ENCODE results near the gene SLC25A41. TPM values are rescaled to one million over a fixed set of nuclear protein-coding genes. Genes with fewer than 3 reads are reported as not detected.

SLC25A41 gene
- total RNA-seq, 2 donors from 2014 or later: 0.18 to 0.57 TPM

DNA sequence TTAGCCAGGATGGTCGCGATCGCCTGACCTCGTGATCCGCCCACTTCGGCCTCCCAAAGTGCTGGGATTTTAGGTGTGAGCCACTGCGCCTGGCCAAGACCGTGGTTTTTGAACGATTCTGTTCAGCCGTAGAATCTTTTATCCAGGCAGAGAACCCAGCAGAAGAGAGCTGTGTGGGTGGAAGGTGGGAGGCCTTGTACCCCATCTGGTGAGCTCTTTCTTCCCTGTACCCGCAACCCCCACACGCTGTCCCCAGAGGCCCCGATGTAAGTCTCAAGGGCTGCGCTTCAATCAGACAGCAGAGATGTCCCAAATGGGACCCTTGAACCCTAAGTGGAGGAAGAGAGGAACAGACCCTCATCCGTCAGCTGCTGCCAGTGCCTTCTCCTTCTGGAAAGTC lies 22.4 kb upstream of the SLC25A41 start:
- H3K4me3 ChIP-seq: no peak overlapping the region
- H3K27me3 ChIP-seq (replicated peaks; ENCODE audit: insufficient read depth): no peaks in the 10 kb centered on the region
- peaks cover 0 to 11% of the 10 kb centered on the region in 2 donors for H3K36me3 ChIP-seq
- no peaks in the 10 kb centered on the region for H3K4me1 ChIP-seq (replicated peaks)
- TF ChIP-seq, protein P1, sequence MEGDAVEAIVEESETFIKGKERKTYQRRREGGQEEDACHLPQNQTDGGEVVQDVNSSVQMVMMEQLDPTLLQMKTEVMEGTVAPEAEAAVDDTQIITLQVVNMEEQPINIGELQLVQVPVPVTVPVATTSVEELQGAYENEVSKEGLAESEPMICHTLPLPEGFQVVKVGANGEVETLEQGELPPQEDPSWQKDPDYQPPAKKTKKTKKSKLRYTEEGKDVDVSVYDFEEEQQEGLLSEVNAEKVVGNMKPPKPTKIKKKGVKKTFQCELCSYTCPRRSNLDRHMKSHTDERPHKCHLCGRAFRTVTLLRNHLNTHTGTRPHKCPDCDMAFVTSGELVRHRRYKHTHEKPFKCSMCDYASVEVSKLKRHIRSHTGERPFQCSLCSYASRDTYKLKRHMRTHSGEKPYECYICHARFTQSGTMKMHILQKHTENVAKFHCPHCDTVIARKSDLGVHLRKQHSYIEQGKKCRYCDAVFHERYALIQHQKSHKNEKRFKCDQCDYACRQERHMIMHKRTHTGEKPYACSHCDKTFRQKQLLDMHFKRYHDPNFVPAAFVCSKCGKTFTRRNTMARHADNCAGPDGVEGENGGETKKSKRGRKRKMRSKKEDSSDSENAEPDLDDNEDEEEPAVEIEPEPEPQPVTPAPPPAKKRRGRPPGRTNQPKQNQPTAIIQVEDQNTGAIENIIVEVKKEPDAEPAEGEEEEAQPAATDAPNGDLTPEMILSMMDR (IDR thresholded peaks at IDR 0.05): no peak
- TF ChIP-seq POLR2A (IDR thresholded peaks at IDR 0.05): no peak
- no peak for TF ChIP-seq POLR2AphosphoS5 (IDR thresholded peaks at IDR 0.05)
- WGBS: 94% methylated on average over 15 of the region's 15 CpGs
- no peak overlapping the region for H3K27ac ChIP-seq
- no peak for DNase-seq (ENCODE audit: low spot score)
- intact Hi-C loops (cut with DNase I): no loop called here
- no peaks in the 10 kb centered on the region for H3K9me3 ChIP-seq

DNA sequence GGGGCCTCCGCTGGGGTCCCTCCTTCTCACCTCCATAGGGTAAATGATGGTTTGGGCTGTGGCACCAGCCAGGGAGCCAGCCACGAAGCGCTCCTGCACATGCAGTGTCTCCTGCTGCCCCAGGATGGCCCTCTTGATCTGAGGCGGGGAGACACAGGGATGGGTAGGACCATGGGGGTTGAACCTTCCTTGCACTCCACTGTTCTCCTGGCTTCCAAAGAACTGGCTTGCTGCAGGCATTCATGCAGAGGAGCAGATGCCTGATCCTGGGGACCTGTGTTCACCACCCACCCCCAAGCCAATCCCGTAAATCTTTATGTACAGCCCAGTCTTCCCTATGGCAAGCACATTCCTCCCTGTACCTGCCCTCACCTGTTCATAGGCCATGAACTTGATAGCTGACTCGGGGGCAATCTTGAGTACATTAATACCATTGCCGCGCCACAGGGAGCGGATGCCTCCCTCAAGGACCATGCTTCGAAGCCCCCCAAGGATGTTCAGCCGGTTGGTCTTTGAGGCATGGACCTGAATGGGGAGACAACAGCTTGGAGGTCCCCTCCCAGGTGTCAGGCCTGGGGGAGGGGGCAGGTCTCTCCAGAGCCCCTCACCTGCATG lies 20.5 kb upstream of the SLC25A41 start:
- WGBS: 96% methylated on average over 11 of the region's 11 CpGs
- H3K36me3 ChIP-seq: peaks cover 0 to 11% of the 10 kb centered on the region in 2 donors

DNA sequence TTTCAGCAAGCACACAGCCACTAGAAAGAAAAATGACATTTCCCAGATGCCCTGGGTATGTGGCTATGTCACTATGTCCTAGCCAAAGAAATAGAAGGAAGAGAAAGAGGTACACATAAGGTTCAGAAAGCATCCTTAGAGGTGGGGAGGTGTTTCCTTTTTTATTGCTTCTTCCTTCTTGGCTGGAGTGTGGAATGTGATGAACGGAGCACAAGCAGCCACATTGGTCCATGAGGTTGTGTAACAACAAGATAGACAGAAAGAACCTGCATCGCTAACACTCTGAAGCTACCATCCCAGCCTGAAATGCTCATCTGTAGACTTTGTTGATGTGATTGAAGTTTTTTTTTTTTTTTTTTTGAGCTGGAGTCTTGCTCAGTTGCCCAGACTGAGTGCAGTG lies 19.3 kb upstream of the SLC25A41 start:
- Histone ChIP-seq H3K27me3 (replicated peaks; ENCODE audit: insufficient read depth) (no peaks in the 10 kb centered on the region), H3K36me3 (peaks cover 0 to 11% of the 10 kb centered on the region in 2 donors), H3K4me1 (replicated peaks) (no peaks in the 10 kb centered on the region), H3K4me3 (no peak overlapping the region), H3K27ac (no peak overlapping the region), H3K9me3 (no peaks in the 10 kb centered on the region)
- WGBS: 98% methylated on average over 2 of the region's 2 CpGs
- no peak for TF ChIP-seq POLR2A (IDR thresholded peaks at IDR 0.05)
- TF ChIP-seq, protein P1 (IDR thresholded peaks at IDR 0.05): no peak
- TF ChIP-seq POLR2AphosphoS5 (IDR thresholded peaks at IDR 0.05): no peak
- DNase-seq (ENCODE audit: low spot score): no peak
- intact Hi-C loops (cut with DNase I): no loop called here

More for the DNA sequence above, 20.5 kb upstream of the SLC25A41 start:
- TF ChIP-seq POLR2AphosphoS5 (IDR thresholded peaks at IDR 0.05) (no peak), POLR2A (IDR thresholded peaks at IDR 0.05) (no peak)
- TF ChIP-seq, protein P1 (IDR thresholded peaks at IDR 0.05): no peak
- H3K9me3 ChIP-seq: no peaks in the 10 kb centered on the region
- no peak overlapping the region for H3K27ac ChIP-seq
- DNase-seq (ENCODE audit: low spot score): no peak
- H3K4me3 ChIP-seq: no peak overlapping the region
- H3K4me1 ChIP-seq (replicated peaks): no peaks in the 10 kb centered on the region
- intact Hi-C loops (cut with DNase I): no loop called here
- H3K27me3 ChIP-seq (replicated peaks; ENCODE audit: insufficient read depth): no peaks in the 10 kb centered on the region

DNA sequence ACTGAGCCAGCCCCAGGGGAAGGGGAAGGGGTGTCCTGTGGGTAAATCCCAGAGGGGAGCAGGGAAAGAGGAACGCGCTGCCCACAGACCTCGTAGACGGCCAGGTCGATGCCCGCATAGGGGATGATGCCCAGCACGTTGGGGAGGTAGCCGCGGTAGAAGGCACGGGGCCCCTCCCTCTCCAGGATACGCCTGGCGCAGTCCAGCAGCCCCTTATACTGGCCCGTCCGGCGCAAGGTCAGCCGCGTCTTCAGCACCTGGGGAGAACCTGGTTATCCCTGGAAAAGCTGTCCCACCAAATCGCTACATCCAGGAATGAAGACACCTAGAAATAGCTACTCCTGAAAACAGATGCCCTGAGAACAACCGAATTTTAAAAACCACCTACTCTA lies 18.7 kb upstream of the SLC25A41 start:
- no peaks in the 10 kb centered on the region for H3K4me1 ChIP-seq (replicated peaks)
- TF ChIP-seq POLR2AphosphoS5 (IDR thresholded peaks at IDR 0.05) (no peak), POLR2A (IDR thresholded peaks at IDR 0.05) (no peak)
- TF ChIP-seq, protein P1 (IDR thresholded peaks at IDR 0.05): no peak
- no peaks in the 10 kb centered on the region for H3K9me3 ChIP-seq
- WGBS: 97% methylated on average over 19 of the region's 19 CpGs
- no peak for DNase-seq (ENCODE audit: low spot score)
- no peak overlapping the region for H3K4me3 ChIP-seq
- intact Hi-C loops (cut with DNase I): no loop called here
- H3K36me3 ChIP-seq: peaks cover 0 to 11% of the 10 kb centered on the region in 2 donors
- H3K27ac ChIP-seq: no peak overlapping the region
- no peaks in the 10 kb centered on the region for H3K27me3 ChIP-seq (replicated peaks; ENCODE audit: insufficient read depth)

DNA sequence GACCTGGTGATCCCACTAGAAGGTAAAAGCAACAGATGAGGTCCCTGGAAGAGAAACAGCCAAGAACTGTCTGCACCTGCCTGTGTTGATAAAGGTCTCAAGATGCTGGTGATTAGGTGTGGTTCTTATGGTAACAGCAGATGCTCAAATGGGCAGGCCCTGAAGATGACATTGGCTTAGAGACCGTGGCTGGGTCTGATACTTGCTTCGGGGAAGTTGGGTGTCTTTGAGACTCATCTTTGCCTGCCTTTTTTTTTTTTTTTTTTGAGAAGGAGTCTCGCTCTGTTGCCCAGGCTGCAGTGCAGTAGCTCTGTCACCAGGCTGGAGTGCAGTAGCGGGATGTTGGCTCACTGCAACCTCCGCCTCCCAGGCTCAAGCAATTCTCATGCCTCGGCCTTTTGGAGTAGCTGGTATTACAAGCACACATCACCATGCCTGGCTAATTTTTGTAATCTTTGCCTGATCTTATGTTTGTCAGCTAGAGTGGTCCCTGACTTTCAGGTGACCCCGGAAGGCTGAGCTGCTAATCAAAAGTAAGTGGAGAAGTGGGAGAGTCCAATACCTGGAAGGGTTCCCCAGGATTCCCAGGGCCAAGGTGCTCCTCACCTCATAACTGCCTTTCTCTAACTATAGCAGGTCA lies 18.1 kb upstream of the SLC25A41 start:
- Histone ChIP-seq H3K4me1 (replicated peaks) (no peaks in the 10 kb centered on the region), H3K4me3 (no peak overlapping the region), H3K9me3 (no peaks in the 10 kb centered on the region), H3K27ac (no peak overlapping the region), H3K36me3 (peaks cover 0 to 11% of the 10 kb centered on the region in 2 donors), H3K27me3 (replicated peaks; ENCODE audit: insufficient read depth) (no peaks in the 10 kb centered on the region)
- intact Hi-C loops (cut with DNase I): no loop called here
- DNase-seq (ENCODE audit: low spot score): no peak
- TF ChIP-seq POLR2AphosphoS5 (IDR thresholded peaks at IDR 0.05) (no peak), POLR2A (IDR thresholded peaks at IDR 0.05) (no peak)
- TF ChIP-seq, protein P1 (IDR thresholded peaks at IDR 0.05): no peak
- 94% methylated on average over 7 of the region's 7 CpGs for WGBS

Data from prostate gland (tissue), 2 donors.